SU-DHL-6 (cell line): ENCODE data around the gene AHSP.

ENCODE experiments used
- H2AFZ ChIP-seq: fragments of 200-600 bp; sonication (generic); 2 replicates; pipeline ENCODE4 v1.6.1; 2014; ENCODE audit warnings: low read depth, mild to moderate bottlenecking, moderate library complexity, mixed read lengths, antibody characterized with exemption, low read length; ENCODE audit not compliant: severe bottlenecking
- H3F3A ChIP-seq: fragments of 200-600 bp; shearing (Covaris generic); 2 replicates; pipeline ENCODE4 v1.6.0; 2016; ENCODE audit warnings: antibody characterized with exemption, mild to moderate bottlenecking; ENCODE audit not compliant: insufficient read depth
- H3K27ac ChIP-seq: fragments of 200-600 bp; sonication (generic); 2 replicates; pipeline ENCODE4 v1.5.1; 2016; ENCODE audit warnings: low read depth, mild to moderate bottlenecking, low read length, moderate library complexity, mixed read lengths
- H3K27me3 ChIP-seq: fragments of 200-600 bp; sonication (generic), shearing (Covaris generic); 2 replicates; pipeline ENCODE4 v1.6.0; 2014; ENCODE audit warnings: mild to moderate bottlenecking, low read length
- H3K36me3 ChIP-seq: fragments of 200-600 bp; sonication (generic); 2 replicates; pipeline ENCODE4 v1.6.1; 2014; ENCODE audit warnings: mild to moderate bottlenecking, low read length, mixed read lengths
- H3K4me2 ChIP-seq: fragments of 300-600, 200-600 bp; shearing (Covaris generic), sonication (generic); 2 replicates; pipeline ENCODE4 v1.6.0; 2014; ENCODE audit warnings: low read length, low read depth, mild to moderate bottlenecking; ENCODE audit not compliant: poor library complexity, severe bottlenecking
- H3K4me3 ChIP-seq: fragments of 200-600 bp; sonication (generic); 2 replicates; pipeline ENCODE4 v1.5.1; 2014; ENCODE audit warnings: antibody characterized with exemption, low read length, mild to moderate bottlenecking, mixed read lengths; ENCODE audit not compliant: insufficient read depth, poor library complexity, severe bottlenecking
- H3K79me2 ChIP-seq: fragments of 200-600 bp; sonication (generic); 2 replicates; pipeline ENCODE4 v1.6.1; 2014; ENCODE audit warnings: mild to moderate bottlenecking, low read length, moderate library complexity; ENCODE audit not compliant: insufficient read depth
- H3K9ac ChIP-seq: fragments of 200-600 bp; sonication (generic); 2 replicates; pipeline ENCODE4 v1.7.0; 2014; ENCODE audit warnings: mild to moderate bottlenecking, low read length
- H3K9me2 ChIP-seq: fragments of 200-600 bp; sonication (generic); replicated peaks from 2 replicates; pipeline ENCODE4 v1.6.1; 2014; ENCODE audit warnings: low read length; ENCODE audit not compliant: insufficient read depth
- H3K9me3 ChIP-seq: fragments of 200-600 bp; sonication (generic); 2 replicates; pipeline ENCODE4 v1.6.1; 2014; ENCODE audit warnings: low read length, mixed read lengths; ENCODE audit not compliant: insufficient read depth
- H4K20me1 ChIP-seq: fragments of 200-600 bp; sonication (generic); 2 replicates; pipeline ENCODE4 v1.6.1; 2014; ENCODE audit warnings: low read depth, mild to moderate bottlenecking, antibody characterized with exemption, low read length, moderate library complexity, mixed read lengths
- EZH2phosphoT487 ChIP-seq: fragments of 200-600 bp; sonication (generic), shearing (Covaris generic); conservative IDR thresholded peaks from 2 replicates; pipeline ENCODE4 v1.6.1; 2018; ENCODE audit warnings: mild to moderate bottlenecking, antibody characterized with exemption, low read length, moderate library complexity, mixed read lengths
- TF ChIP-seq, protein P1 (sequence below): fragments of 200-600 bp; sonication (generic); IDR thresholded peaks from one replicate; pipeline ENCODE4 v1.5.1; 2017; ENCODE audit warnings: antibody characterized with exemption, mild to moderate bottlenecking, low read length, moderate library complexity; ENCODE audit not compliant: insufficient read depth, poor library complexity, severe bottlenecking

Gene AHSP

DNA sequence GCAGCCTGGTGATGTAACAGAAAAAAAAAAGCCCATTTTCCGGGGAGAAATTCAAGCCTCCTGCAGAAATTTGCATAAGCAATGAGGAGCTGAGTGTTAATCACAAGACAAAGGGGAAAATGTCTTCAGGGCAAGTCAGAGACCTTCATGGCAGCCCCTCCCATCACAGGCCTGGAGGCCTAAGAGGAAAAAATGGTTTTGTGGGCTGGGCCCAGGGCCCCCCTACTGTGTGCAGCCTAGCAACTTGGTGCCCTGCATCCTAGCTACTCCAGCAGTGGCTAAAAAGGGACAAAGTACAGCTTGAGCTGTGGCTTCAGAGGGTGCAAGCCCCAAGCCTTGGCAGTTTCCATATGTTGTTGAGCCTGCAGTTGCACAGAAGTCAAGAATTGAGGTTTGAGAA is 49.7 kb downstream of the AHSP start:
- TF ChIP-seq, protein P1, sequence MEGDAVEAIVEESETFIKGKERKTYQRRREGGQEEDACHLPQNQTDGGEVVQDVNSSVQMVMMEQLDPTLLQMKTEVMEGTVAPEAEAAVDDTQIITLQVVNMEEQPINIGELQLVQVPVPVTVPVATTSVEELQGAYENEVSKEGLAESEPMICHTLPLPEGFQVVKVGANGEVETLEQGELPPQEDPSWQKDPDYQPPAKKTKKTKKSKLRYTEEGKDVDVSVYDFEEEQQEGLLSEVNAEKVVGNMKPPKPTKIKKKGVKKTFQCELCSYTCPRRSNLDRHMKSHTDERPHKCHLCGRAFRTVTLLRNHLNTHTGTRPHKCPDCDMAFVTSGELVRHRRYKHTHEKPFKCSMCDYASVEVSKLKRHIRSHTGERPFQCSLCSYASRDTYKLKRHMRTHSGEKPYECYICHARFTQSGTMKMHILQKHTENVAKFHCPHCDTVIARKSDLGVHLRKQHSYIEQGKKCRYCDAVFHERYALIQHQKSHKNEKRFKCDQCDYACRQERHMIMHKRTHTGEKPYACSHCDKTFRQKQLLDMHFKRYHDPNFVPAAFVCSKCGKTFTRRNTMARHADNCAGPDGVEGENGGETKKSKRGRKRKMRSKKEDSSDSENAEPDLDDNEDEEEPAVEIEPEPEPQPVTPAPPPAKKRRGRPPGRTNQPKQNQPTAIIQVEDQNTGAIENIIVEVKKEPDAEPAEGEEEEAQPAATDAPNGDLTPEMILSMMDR, result no peak
- no peak for TF ChIP-seq EZH2phosphoT487
- Histone ChIP-seq H2AFZ (no peak overlapping the region), H3K27me3 (no peaks in the 10 kb centered on the region), H3K9me3 (peaks cover 6% of the 10 kb centered on the region; the same call in 1 of the 2 replicates), H3K4me2 (no peak overlapping the region), H3K9me2 (no peaks in the 10 kb centered on the region), H3F3A (no peaks in the 10 kb centered on the region), H3K9ac (no peak overlapping the region), H3K27ac (no peak overlapping the region), H3K36me3 (no peaks in the 10 kb centered on the region), H3K4me3 (no peak overlapping the region), H4K20me1 (no peaks in the 10 kb centered on the region), H3K79me2 (no peaks in the 10 kb centered on the region)
